ENCODE data around the gene ZNF516. TPM values are rescaled to one million over a fixed set of nuclear protein-coding genes. Genes with fewer than 3 reads are reported as not detected.

Gene ZNF516
- total RNA-seq, 1 donor from 2014 or later, result 14.8 TPM

GRCh38 chr18:76420898-76421684 is 74.0 kb downstream of the ZNF516 start:
- no peak for DNase-seq (ENCODE audit: low read depth)
- no peak for TF ChIP-seq CTCF (conservative IDR thresholded peaks at IDR 0.05; ENCODE audit: low read depth, low read length)
- no peak overlapping the region for H3K4me3 ChIP-seq (ENCODE audit: low read depth, low read length)

- TF ChIP-seq CTCF (conservative IDR thresholded peaks at IDR 0.05; ENCODE audit: low read depth, low read length), result no peak
- H3K4me3 ChIP-seq (ENCODE audit: low read depth, low read length), result no peak overlapping the region
- DNase-seq (ENCODE audit: low read depth), result no peak
Observed at GRCh38 chr18:76419811-76420210, 75.2 kb downstream of the ZNF516 start.

GRCh38 chr18:76416911-76417310 is 78.1 kb downstream of the ZNF516 start:
- TF ChIP-seq CTCF (conservative IDR thresholded peaks at IDR 0.05; ENCODE audit: low read depth, low read length), result no peak
- DNase-seq (ENCODE audit: low read depth), result no peak
- no peak overlapping the region for H3K4me3 ChIP-seq (ENCODE audit: low read depth, low read length)

- no peak for DNase-seq (ENCODE audit: low read depth)
- H3K4me3 ChIP-seq (ENCODE audit: low read depth, low read length), result no peak overlapping the region
- no peak for TF ChIP-seq CTCF (conservative IDR thresholded peaks at IDR 0.05; ENCODE audit: low read depth, low read length)
Observed at GRCh38 chr18:76414936-76415621, 80.0 kb downstream of the ZNF516 start.

- no peak for DNase-seq (ENCODE audit: low read depth)
Observed at GRCh38 chr18:76412818-76413565, 82.0 kb downstream of the ZNF516 start.

More at GRCh38 chr18:76412818-76413565, 82.0 kb downstream of the ZNF516 start:
- no peak for TF ChIP-seq CTCF (conservative IDR thresholded peaks at IDR 0.05; ENCODE audit: low read depth, low read length)
- H3K4me3 ChIP-seq (ENCODE audit: low read depth, low read length), result no peak overlapping the region
